Measurements from ENCODE around the gene SYS1. TPM values are rescaled to one million over a fixed set of nuclear protein-coding genes. Genes with fewer than 3 reads are reported as not detected.

Gene SYS1
- total RNA-seq, 1 donor from 2014 or later = 29.2 TPM

DNA sequence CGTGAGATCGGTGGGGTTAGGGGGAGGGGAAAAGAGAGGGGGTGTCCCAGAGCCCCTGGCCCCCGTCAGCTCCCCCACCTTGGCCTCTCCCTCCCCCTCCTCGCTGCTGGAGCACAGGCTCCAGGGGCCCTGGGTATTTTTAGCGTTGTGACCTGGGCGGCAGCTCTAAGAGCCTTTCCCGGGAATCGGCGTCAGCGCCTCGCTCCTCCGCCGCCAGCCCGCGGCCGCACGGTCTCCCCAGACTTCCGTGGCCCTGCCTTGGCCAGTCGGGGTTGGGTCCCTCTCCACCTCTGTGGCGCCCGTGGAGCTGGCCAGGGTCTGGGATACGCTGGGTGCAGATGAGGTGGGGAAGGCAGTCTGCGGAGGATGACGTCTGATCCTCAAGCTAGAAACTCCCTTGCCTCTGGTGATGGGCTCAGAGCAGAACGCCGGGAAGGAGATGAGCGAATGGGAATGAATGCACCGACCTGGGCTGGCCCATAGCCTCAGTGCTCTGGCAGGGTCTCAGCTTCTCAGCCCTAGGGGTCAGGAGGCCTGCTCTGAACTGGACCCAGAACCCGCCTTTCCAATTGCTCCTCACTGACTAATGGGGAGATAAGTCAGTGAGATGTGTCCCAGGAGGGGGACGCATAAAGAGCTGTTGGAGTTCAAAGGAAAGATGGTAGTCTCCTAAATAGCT is 44.2 kb downstream of the SYS1 start:
- Mint-ChIP-seq H3K4me1 (ENCODE audit: unreplicated experiment) (peaks cover 13% of the 10 kb centered on the region), H3K4me3 (peak overlapping the region; percentile 89), H3K27me3 (peaks cover 40% of the 10 kb centered on the region), H3K9me3 (no peaks in the 10 kb centered on the region), H3K36me3 (peaks cover 3% of the 10 kb centered on the region), H3K27ac (peak overlapping the region; percentile 79)
- TF ChIP-seq CTCF (conservative IDR thresholded peaks at IDR 0.05) = no peak
- no peak for DNase-seq (ENCODE audit: extremely low spot score, unreplicated experiment)

GRCh38 chr20:45407783-45408645 is 45.1 kb downstream of the SYS1 start, which contains the start of gene DBNDD2:
DBNDD2 (plus strand) TSS chr20:45408289; CDS start chr20:45408468, 179 bp downstream.
- peak within 1 kb of the TSS; percentile 89 for H3K4me3 Mint-ChIP-seq
- peak within 1 kb of the TSS; percentile 79 for H3K27ac Mint-ChIP-seq
- H3K27me3 Mint-ChIP-seq = peaks cover 39% of the 10 kb centered on the region
- H3K36me3 Mint-ChIP-seq = peaks cover 3% of the 10 kb centered on the region
- peaks cover 13% of the 10 kb centered on the region for H3K4me1 Mint-ChIP-seq (ENCODE audit: unreplicated experiment)
- TF ChIP-seq CTCF (conservative IDR thresholded peaks at IDR 0.05) = no peak
- no peak for DNase-seq (ENCODE audit: extremely low spot score, unreplicated experiment)
- H3K9me3 Mint-ChIP-seq = no peaks in the 10 kb centered on the region

DNA sequence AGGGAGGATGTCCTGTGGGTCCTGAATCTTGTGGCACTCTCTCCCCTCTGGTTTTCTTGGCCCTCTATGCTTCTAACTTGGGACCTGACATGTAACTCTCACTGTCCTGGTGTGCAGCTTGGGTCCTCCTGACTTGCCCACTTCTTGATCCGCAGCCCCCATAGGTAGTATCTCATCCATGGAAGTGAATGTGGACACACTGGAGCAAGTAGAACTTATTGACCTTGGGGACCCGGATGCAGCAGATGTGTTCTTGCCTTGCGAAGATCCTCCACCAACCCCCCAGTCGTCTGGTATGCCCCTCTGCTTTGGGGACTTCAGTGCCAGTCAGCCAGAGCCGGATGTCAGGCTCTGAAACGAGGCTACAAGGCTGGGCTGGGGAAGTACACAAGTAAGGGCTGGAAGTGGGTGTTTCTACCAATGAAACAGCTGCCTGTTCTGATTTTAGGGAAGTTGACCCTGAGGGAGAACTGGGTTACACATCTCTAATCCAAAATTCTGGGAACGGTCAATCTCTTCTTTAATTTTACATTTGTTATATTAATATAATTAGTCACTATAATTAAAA is 45.8 kb downstream of the SYS1 start:
- peaks cover 3% of the 10 kb centered on the region for H3K36me3 Mint-ChIP-seq
- H3K4me1 Mint-ChIP-seq (ENCODE audit: unreplicated experiment) = peaks cover 13% of the 10 kb centered on the region
- TF ChIP-seq CTCF (conservative IDR thresholded peaks at IDR 0.05) = no peak
- peaks cover 32% of the 10 kb centered on the region for H3K27me3 Mint-ChIP-seq
- no peaks in the 10 kb centered on the region for H3K9me3 Mint-ChIP-seq
- no peak for DNase-seq (ENCODE audit: extremely low spot score, unreplicated experiment)
- no peak overlapping the region for H3K27ac Mint-ChIP-seq
- no peak overlapping the region for H3K4me3 Mint-ChIP-seq

DNA sequence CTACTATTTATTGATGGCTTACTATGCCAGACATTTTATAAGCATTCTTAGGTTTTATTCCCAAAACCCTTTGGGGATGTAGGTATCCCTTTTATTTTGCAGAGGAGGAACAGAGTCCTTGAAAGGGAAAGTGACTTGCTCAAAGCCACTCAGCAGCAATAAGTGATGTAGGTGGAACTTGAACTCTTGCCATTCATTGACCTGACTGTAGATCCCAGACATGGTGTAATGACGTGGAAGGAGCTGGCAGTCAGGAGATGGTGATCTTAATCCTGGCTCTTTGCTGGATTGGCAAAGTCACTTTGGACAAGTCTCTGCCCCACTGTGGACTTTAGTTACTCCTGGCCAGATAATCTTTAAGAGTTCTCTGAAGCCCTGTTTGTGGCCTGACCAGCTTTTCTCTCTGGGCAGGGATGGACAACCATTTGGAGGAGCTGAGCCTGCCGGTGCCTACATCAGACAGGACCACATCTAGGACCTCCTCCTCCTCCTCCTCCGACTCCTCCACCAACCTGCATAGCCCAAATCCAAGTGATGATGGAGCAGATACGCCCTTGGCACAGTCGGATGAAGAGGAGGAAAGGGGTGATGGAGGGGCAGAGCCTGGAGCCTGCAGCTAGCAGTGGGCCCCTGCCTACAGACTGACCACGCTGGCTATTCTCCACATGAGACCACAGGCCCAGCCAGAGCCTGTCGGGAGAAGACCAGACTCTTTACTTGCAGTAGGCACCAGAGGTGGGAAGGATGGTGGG is 46.7 kb downstream of the SYS1 start:
- no peak overlapping the region for H3K27ac Mint-ChIP-seq
- H3K4me3 Mint-ChIP-seq = no peak overlapping the region
- no peak for TF ChIP-seq CTCF (conservative IDR thresholded peaks at IDR 0.05)
- peaks cover 3% of the 10 kb centered on the region for H3K36me3 Mint-ChIP-seq
- no peaks in the 10 kb centered on the region for H3K9me3 Mint-ChIP-seq
- peaks cover 11% of the 10 kb centered on the region for H3K4me1 Mint-ChIP-seq (ENCODE audit: unreplicated experiment)
- H3K27me3 Mint-ChIP-seq = peaks cover 22% of the 10 kb centered on the region
- no peak for DNase-seq (ENCODE audit: extremely low spot score, unreplicated experiment)

DNA sequence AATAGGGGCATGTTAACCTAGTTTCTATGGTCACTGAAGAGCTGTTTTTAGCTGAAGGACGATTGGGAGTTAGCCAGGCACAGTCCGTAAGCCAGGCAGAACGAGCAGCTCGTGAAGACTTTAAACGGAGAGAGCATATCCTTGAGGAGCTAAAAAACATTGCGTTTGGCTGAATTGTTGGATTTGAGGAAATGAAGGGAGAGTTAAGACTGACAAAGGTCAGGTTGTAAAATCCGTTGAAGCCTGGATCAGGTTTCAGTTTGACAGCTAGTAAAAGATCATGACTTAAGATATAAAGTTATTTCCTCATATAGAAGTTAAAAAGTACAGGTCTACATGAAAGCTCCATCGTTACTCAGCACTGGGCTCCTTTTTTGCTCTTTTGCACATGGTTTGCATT is 47.9 kb downstream of the SYS1 start:
- Mint-ChIP-seq H3K9me3 (no peaks in the 10 kb centered on the region), H3K27ac (no peak overlapping the region), H3K36me3 (peaks cover 3% of the 10 kb centered on the region), H3K27me3 (peaks cover 14% of the 10 kb centered on the region), H3K4me3 (no peak overlapping the region), H3K4me1 (ENCODE audit: unreplicated experiment) (peaks cover 17% of the 10 kb centered on the region)
- no peak for DNase-seq (ENCODE audit: extremely low spot score, unreplicated experiment)
- no peak for TF ChIP-seq CTCF (conservative IDR thresholded peaks at IDR 0.05)
